Skeletal muscle satellite cell (primary cell): ENCODE measurements around the gene AEBP2.
"Not testable (repeated sequence)": the region's sequence is repeated elsewhere in the genome, so short reads cannot be mapped to it uniquely, and the experiment has no call there.

Source experiments
- H3K27me3 ChIP-seq: 2 replicates; pipeline ENCODE4 v1.7.0; 2013; ENCODE audit warnings: low read length; ENCODE audit not compliant: control insufficient read depth, insufficient read depth
- H3K36me3 ChIP-seq: 2 replicates; pipeline ENCODE4 v1.7.0; 2013; ENCODE audit warnings: mild to moderate bottlenecking, control low read depth, low read length; ENCODE audit not compliant: insufficient read depth
- H3K4me1 ChIP-seq: 2 replicates; pipeline ENCODE4 v1.7.0; 2013; ENCODE audit warnings: low read length; ENCODE audit not compliant: control insufficient read depth, insufficient read depth
- H3K4me2 ChIP-seq: 2 replicates; pipeline ENCODE4 v1.7.0; 2013; ENCODE audit warnings: mild to moderate bottlenecking, low read length
- H3K4me3 ChIP-seq: 2 replicates; pipeline ENCODE4 v1.7.0; 2013; ENCODE audit warnings: low read length
- H3K9ac ChIP-seq: 2 replicates; pipeline ENCODE4 v1.7.0; 2013; ENCODE audit warnings: mild to moderate bottlenecking, low read depth, low read length, moderate library complexity
- H3K9me3 ChIP-seq: replicated peaks from 2 replicates; pipeline ENCODE4 v1.7.0; 2013; ENCODE audit warnings: mild to moderate bottlenecking, control low read depth, low read length

AEBP2 gene

DNA sequence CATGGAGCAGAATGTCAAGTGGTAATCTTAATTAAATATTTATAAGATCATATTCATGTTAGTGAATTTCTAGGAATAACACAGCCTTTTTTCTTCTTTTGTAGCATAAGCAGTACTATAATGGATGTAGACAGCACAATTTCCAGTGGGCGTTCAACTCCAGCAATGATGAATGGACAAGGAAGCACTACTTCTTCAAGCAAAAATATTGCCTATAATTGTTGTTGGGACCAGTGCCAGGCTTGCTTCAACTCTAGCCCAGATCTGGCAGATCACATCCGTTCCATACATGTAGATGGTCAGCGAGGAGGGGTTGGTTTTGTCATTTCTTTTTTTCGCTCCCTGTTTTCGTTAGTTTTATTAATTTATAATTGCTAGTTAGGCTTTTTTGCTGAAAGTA lies 23.1 kb downstream of the AEBP2 start:
- peaks cover 4% of the 10 kb centered on the region for H3K4me1 ChIP-seq
- H3K9ac ChIP-seq: no peak overlapping the region
- no peak overlapping the region for H3K4me2 ChIP-seq
- no peak overlapping the region for H3K4me3 ChIP-seq
- H3K36me3 ChIP-seq: peaks cover 13% of the 10 kb centered on the region
- no peaks in the 10 kb centered on the region for H3K9me3 ChIP-seq
- H3K27me3 ChIP-seq: no peaks in the 10 kb centered on the region

DNA sequence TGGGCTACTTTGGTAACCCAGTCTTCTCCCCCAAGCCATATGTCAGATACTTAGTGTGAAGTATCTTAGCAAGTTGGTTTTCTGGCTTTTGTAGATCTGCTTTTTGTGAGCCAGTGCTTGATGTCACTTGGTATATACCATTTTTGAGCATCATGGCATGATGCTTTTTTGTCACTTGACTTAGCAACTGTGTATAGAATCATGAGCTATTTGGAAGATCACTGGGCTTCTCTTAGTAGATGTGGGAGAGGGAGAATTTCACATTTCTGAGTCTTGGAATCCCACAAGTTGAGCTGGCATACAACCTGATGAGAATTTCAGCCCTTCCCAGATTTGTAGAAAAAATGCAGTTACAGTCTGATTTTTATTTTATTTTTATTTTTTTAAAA lies 24.9 kb downstream of the AEBP2 start:
- no peaks in the 10 kb centered on the region for H3K9me3 ChIP-seq
- peaks cover 22% of the 10 kb centered on the region for H3K36me3 ChIP-seq
- H3K4me2 ChIP-seq: no peak overlapping the region
- peaks cover 4% of the 10 kb centered on the region for H3K4me1 ChIP-seq
- no peaks in the 10 kb centered on the region for H3K27me3 ChIP-seq
- no peak overlapping the region for H3K9ac ChIP-seq
- H3K4me3 ChIP-seq: no peak overlapping the region

DNA sequence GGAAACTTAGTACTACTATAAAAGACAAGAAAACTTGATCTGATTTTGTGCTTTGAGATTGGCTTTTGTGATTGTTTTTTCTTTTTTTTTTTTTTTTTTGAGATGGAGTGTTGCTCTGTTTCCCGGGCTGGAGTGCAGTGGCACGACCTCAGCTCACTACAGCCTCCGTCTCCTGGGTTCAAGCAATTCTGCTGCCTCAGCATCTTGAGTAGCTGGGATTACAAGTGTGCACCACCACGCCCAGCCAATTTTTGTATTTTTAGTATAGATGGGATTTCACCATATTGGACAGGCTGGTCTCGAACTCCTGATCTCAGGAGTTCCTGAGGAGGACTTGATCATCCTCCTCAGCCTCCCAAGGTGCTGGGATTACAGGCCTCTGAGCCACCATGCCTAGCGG lies 26.4 kb downstream of the AEBP2 start:
- Histone ChIP-seq H3K27me3 (no peaks in the 10 kb centered on the region), H3K4me3 (no peak overlapping the region), H3K4me1 (peaks cover 4% of the 10 kb centered on the region), H3K9ac (no peak overlapping the region), H3K9me3 (no peaks in the 10 kb centered on the region), H3K36me3 (peaks cover 22% of the 10 kb centered on the region), H3K4me2 (no peak overlapping the region)

DNA sequence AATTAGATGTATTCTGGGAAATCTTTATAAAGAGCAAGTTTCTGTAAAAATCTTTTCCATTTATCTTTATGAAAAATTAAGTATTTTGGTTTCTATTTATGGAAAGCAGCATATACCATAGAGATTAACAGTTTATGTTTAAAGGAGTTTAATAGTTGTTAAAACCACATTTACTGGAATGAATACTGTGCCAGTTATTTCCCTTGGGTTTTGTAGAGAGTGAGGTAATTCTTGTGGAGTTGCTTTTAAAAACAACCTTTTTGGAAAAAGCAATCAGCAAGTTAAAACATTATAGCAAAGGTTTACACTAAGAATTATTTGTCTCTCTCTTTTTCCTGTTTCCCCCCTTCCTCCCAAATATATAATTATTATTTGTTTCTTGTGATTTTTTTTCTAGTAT lies 34.9 kb downstream of the AEBP2 start:
- Histone ChIP-seq H3K4me1 (no peaks in the 10 kb centered on the region), H3K36me3 (peaks cover 20% of the 10 kb centered on the region)

DNA sequence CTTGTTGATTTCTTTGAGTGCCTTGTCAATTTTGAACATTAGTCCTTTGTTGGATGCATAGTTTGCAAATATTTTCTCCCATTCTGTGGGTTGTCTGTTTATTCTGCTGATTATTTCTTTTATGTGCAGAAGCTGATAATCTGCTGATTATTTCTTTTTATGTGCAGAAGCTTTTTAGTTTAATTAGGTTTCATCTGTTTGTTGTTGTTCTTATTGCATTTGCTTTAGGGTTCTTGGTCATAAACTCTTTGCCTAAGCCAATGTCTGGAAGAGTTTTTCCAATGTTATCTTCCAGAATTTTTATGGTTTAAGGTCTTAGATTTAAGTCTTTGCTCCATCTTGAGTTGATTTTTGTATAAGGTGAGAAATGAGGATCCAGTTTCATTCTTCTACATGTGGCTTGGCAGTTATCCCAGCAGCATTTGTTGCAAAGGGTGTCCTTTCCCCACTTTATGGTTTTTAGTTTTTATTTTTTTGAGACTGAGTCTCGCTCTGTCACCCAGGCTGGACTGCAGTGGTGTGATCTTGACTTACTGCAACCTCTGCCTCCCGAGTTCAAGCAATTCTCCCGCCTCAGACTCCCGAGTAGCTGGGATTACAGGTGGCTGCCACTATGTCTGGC lies 36.7 kb downstream of the AEBP2 start:
- not testable (repeated sequence) for H3K4me3 ChIP-seq, H3K4me2 ChIP-seq
- peaks cover 21% of the 10 kb centered on the region for H3K36me3 ChIP-seq

More for the DNA sequence above, 34.9 kb downstream of the AEBP2 start:
- H3K27me3 ChIP-seq: no peaks in the 10 kb centered on the region
- no peak overlapping the region for H3K4me3 ChIP-seq
- no peaks in the 10 kb centered on the region for H3K9me3 ChIP-seq
- no peak overlapping the region for H3K9ac ChIP-seq
- no peak overlapping the region for H3K4me2 ChIP-seq

DNA sequence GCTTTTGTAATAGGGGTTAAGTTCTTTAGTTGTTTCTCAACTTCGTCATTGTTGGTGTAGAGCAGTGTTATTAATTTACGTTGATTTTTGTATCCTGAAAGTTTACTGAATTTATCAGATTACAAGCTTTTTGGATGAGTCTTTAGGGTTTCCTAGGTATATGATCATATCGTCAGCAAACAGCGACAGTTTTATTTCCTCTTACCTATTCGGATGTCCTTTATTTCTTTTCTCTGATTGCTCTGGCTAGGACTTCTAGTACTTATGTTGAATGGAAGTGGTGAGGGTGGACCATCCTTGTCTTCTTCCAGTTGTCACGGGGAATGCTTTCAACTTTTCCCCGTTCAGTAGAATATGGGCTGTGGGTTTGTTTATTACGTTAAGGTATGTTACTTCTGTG lies 37.8 kb downstream of the AEBP2 start:
- peaks cover 21% of the 10 kb centered on the region for H3K36me3 ChIP-seq
- H3K27me3 ChIP-seq: no peaks in the 10 kb centered on the region
- no peak overlapping the region for H3K9ac ChIP-seq
- no peak overlapping the region for H3K4me2 ChIP-seq
- H3K9me3 ChIP-seq: no peaks in the 10 kb centered on the region
- H3K4me3 ChIP-seq: no peak overlapping the region
- H3K4me1 ChIP-seq: no peaks in the 10 kb centered on the region

More for the DNA sequence above, 36.7 kb downstream of the AEBP2 start:
- H3K9ac ChIP-seq, H3K27me3 ChIP-seq, H3K9me3 ChIP-seq, H3K4me1 ChIP-seq: not testable (repeated sequence)

DNA sequence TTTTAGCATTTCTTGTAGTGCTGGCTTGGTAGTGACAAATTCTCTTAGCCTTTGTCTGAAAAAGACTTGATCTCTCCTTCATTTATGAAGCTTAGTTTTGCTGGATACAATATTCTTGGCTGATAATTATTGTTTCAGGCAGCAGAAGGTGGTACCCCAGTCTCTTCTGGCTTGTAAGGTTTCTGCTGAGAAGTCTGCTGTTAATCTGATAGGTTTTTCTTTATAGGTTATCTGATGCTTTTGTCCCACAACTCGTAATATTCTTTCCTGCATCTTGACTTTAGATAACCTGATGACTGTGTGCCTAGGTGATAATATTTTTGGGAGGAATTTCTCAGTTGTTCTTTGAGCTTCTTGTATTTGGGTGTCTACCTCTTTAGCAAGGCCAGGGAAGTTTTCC lies 41.2 kb downstream of the AEBP2 start:
- Histone ChIP-seq H3K4me3 (no peak overlapping the region), H3K27me3 (no peaks in the 10 kb centered on the region), H3K9me3 (no peaks in the 10 kb centered on the region), H3K9ac (no peak overlapping the region), H3K4me1 (no peaks in the 10 kb centered on the region), H3K36me3 (peaks cover 8% of the 10 kb centered on the region), H3K4me2 (no peak overlapping the region)

DNA sequence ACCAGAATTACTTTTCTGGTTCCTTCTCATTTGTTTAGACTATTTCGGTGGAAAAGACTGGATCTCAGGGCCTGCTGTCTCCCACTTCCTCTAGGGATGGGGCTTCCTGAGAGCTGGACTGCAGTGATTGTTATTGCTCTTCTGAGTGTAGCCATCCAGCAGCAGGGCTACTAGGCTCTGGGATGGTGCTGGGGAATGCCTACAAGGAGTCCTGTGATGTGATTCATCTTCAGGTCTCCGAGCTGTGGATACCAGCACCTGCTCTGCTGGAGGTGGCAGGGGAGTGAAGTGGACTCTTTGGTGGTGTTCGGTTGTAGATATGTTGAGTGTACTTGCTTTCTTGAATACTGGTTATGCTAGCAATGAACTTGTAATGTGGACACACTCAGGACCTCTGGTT lies 42.7 kb downstream of the AEBP2 start:
- Histone ChIP-seq H3K4me3 (no peak overlapping the region), H3K36me3 (peaks cover 5% of the 10 kb centered on the region), H3K27me3 (no peaks in the 10 kb centered on the region), H3K4me2 (no peak overlapping the region), H3K9ac (no peak overlapping the region), H3K9me3 (no peaks in the 10 kb centered on the region), H3K4me1 (no peaks in the 10 kb centered on the region)

DNA sequence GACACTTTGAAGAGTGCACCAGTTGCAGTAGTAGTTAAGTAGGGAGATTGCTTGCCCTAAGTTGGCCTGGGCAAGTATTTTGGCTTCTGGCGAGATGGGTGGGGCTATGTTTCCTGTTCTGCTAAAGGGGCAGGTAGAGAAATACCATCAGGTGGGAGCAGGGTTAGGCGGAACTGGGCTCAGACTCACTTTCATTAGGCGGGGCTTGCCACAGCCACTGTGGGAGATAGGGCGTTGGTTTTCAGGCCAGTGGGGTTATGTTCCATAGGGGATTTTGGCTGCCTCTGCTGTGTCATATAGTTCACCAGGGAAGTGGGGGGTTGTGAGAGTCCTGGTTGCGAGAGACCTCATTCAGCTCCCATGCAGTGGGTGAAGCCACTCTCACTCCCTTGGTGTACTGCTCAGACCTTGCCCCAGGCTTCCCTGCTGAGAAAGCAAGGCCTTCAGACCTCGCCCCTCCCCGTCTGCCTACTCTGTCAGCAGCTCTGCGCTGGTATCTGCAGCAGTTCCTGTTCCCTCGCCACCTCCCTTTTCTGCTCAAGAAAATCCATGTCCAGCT lies 43.3 kb downstream of the AEBP2 start:
- no peaks in the 10 kb centered on the region for H3K27me3 ChIP-seq
- no peaks in the 10 kb centered on the region for H3K9me3 ChIP-seq
- no peak overlapping the region for H3K4me3 ChIP-seq
- H3K4me1 ChIP-seq: no peaks in the 10 kb centered on the region
- H3K4me2 ChIP-seq: no peak overlapping the region
- no peak overlapping the region for H3K9ac ChIP-seq
- H3K36me3 ChIP-seq: peaks cover 5% of the 10 kb centered on the region

DNA sequence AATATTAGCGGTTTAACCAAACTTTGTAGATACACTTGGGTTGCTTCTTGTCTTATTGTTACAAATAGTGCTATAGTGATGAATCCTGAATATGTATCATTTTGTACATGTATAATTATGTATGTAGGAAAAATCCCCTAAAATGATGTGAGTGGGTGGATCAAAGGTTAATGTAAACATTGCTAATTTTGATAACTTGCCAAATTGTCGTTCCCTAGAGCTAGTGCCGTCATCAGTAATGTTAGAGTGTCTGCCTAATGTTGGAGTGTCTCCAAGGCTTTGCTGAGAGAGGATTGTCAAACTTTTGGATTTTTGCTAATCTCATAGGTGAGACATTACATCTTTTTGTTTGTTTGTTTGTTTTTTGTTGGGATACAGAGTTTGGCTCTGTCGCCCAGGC lies 44.4 kb downstream of the AEBP2 start:
- Histone ChIP-seq H3K27me3 (no peaks in the 10 kb centered on the region), H3K9me3 (no peaks in the 10 kb centered on the region), H3K4me1 (no peaks in the 10 kb centered on the region), H3K36me3 (peaks cover 5% of the 10 kb centered on the region), H3K4me3 (no peak overlapping the region), H3K9ac (no peak overlapping the region), H3K4me2 (no peak overlapping the region)

DNA sequence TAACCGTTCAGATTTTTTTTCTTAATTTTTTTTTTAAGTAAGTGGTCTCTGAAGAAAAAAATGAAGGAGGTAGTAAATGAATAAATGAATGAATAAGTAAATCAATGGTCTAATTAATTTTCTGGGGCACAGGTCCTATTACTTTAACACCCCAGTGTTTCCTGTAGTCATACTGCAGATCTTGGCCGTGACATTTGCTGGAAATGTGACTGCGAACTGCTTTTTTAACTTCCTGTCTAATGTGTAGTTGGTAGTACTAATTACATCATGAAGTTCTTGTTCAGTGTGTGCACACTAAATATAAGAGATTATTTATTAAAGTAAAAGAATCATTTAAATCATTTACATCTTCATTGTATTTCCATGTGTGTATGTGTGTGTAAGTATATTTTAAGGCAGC lies 45.4 kb downstream of the AEBP2 start:
- Histone ChIP-seq H3K9ac (no peak overlapping the region), H3K9me3 (no peaks in the 10 kb centered on the region), H3K4me2 (no peak overlapping the region), H3K4me3 (no peak overlapping the region), H3K36me3 (no peaks in the 10 kb centered on the region), H3K27me3 (no peaks in the 10 kb centered on the region), H3K4me1 (no peaks in the 10 kb centered on the region)

DNA sequence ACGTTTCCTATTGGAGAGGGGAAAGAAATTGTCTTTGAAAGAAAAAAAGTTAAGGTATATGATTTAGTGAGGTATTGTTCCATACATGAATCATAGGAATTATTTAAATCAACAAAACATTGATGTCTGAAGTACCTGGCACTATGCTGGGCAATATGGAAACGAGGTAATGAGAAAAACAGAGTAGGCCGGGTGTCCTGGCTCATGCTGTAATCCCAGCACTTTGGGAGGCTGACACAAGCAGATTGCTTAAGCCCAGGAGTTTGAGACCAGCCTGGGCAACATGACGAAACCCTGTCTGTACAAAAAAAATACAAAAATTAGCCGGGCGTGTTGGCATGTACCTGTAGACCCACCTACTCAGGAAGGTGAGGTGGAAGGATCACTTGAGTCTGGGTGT lies 45.9 kb downstream of the AEBP2 start:
- no peak overlapping the region for H3K4me3 ChIP-seq
- H3K27me3 ChIP-seq: no peaks in the 10 kb centered on the region
- no peaks in the 10 kb centered on the region for H3K36me3 ChIP-seq
- no peak overlapping the region for H3K9ac ChIP-seq
- no peaks in the 10 kb centered on the region for H3K9me3 ChIP-seq
- H3K4me2 ChIP-seq: no peak overlapping the region
- H3K4me1 ChIP-seq: no peaks in the 10 kb centered on the region
